Measurements from ENCODE around the gene CTNNA1.

The CTNNA1 gene

GRCh38 chr5:138705567-138705966, 47.7 kb upstream of the CTNNA1 start:
- TF ChIP-seq GLIS3 (CRISPR knock-in tag; IDR thresholded peaks at IDR 0.05), result no peak
- TF ChIP-seq ZNF565 (CRISPR knock-in tag; conservative IDR thresholded peaks at IDR 0.05; ENCODE audit: low read depth), result no peak
- TF ChIP-seq POU6F1 (CRISPR knock-in tag; IDR thresholded peaks at IDR 0.05; ENCODE audit: borderline replicate concordance, low read depth), result no peak
- ATAC-seq, result peak; percentile 44

GRCh38 chr5:138706655-138707480, 46.4 kb upstream of the CTNNA1 start:
- no peak for TF ChIP-seq POU6F1 (CRISPR knock-in tag; IDR thresholded peaks at IDR 0.05; ENCODE audit: borderline replicate concordance, low read depth)
- no peak for TF ChIP-seq ZFP30 (CRISPR knock-in tag; IDR thresholded peaks at IDR 0.05)
- no peak for TF ChIP-seq ZNF70 (CRISPR knock-in tag; IDR thresholded peaks at IDR 0.05)
- TF ChIP-seq ZNF565 (CRISPR knock-in tag; conservative IDR thresholded peaks at IDR 0.05; ENCODE audit: low read depth), result no peak
- TF ChIP-seq BACH2 (CRISPR knock-in tag; IDR thresholded peaks at IDR 0.05; ENCODE audit: borderline replicate concordance), result no peak
- no peak for TF ChIP-seq TSHZ2 (CRISPR knock-in tag; IDR thresholded peaks at IDR 0.05)
- TF ChIP-seq CSDC2 (CRISPR knock-in tag; IDR thresholded peaks at IDR 0.05), result no peak
- no peak for TF ChIP-seq ZC3H10 (CRISPR knock-in tag; IDR thresholded peaks at IDR 0.05)
- TF ChIP-seq PPARA (CRISPR knock-in tag; IDR thresholded peaks at IDR 0.05; ENCODE audit: borderline replicate concordance), result no peak
- no peak for TF ChIP-seq TCF4 (CRISPR knock-in tag; IDR thresholded peaks at IDR 0.05; ENCODE audit: borderline replicate concordance)
- TF ChIP-seq ESRRG (CRISPR knock-in tag; IDR thresholded peaks at IDR 0.05), result no peak
- no peak for TF ChIP-seq PATZ1 (CRISPR knock-in tag; IDR thresholded peaks at IDR 0.05; ENCODE audit: borderline replicate concordance)
- no peak for TF ChIP-seq RARB (CRISPR knock-in tag; IDR thresholded peaks at IDR 0.05)
- ATAC-seq, result peak; percentile 80

GRCh38 chr5:138708791-138709190, 44.4 kb upstream of the CTNNA1 start:
- no peak for ATAC-seq
- TF ChIP-seq ESRRG (CRISPR knock-in tag; IDR thresholded peaks at IDR 0.05), result no peak
- TF ChIP-seq TCF4 (CRISPR knock-in tag; IDR thresholded peaks at IDR 0.05; ENCODE audit: borderline replicate concordance), result no peak

- ATAC-seq, result no peak
- TF ChIP-seq ARNTL (CRISPR knock-in tag; IDR thresholded peaks at IDR 0.05; ENCODE audit: borderline replicate concordance, low read depth), result no peak
- no peak for TF ChIP-seq TSHZ2 (CRISPR knock-in tag; IDR thresholded peaks at IDR 0.05)
Observed at GRCh38 chr5:138709202-138709601, 44.0 kb upstream of the CTNNA1 start.

Measured in SK-N-SH treated with all-trans-retinoic acid at 6 μM for 48 hours (cell line).